Aorta (tissue), 5 donors: ENCODE measurements around the gene MYCT1. TPM values are rescaled to one million over a fixed set of nuclear protein-coding genes. Genes with fewer than 3 reads are reported as not detected.

Experiments used
- ATAC-seq: fragments of 200-7000 bp; cut with Tn5 transposase; one replicate; pipeline ENCODE4 v1.9.1; 2022; ENCODE audit warnings: moderate library complexity; ENCODE audit not compliant: low FRiP score
- DNase-seq, 2 donors: peaks; one replicate each; pipeline ENCODE4 v3.0.0-alpha.2; 2020
- H3K27ac ChIP-seq, 2 donors: one replicate each; pipeline ENCODE4 v1.5.1; 2013; ENCODE audit warnings: low read length in 2 of 2, mild to moderate bottlenecking in 2 of 2, moderate library complexity in 2 of 2, control low read depth in 1 of 2, inconsistent platforms in 1 of 2, low read depth in 1 of 2
- H3K27me3 ChIP-seq, 2 donors: one replicate each; pipeline ENCODE4 v1.6.1; 2013; ENCODE audit warnings: control low read depth in 1 of 2, low read length in 1 of 2, mild to moderate bottlenecking in 1 of 2, moderate library complexity in 1 of 2; ENCODE audit not compliant: insufficient read depth in 2 of 2, control insufficient read depth in 1 of 2
- H3K36me3 ChIP-seq, 2 donors: one replicate each; pipeline ENCODE4 v1.6.1; 2013; ENCODE audit warnings: control low read depth in 1 of 2, low read length in 1 of 2, mild to moderate bottlenecking in 1 of 2; ENCODE audit not compliant: insufficient read depth in 2 of 2, control insufficient read depth in 1 of 2
- H3K4me1 ChIP-seq, 2 donors: one replicate each; pipeline ENCODE4 v1.6.1; 2013; ENCODE audit warnings: low read length in 2 of 2, control low read depth in 1 of 2, mild to moderate bottlenecking in 1 of 2, moderate library complexity in 1 of 2; ENCODE audit not compliant: insufficient read depth in 2 of 2, control insufficient read depth in 1 of 2
- H3K4me3 ChIP-seq, 2 donors: one replicate each; pipeline ENCODE4 v1.5.1; 2013; ENCODE audit warnings: low read length in 2 of 2, control low read depth in 1 of 2, mild to moderate bottlenecking in 1 of 2
- H3K9me3 ChIP-seq: one replicate; pipeline ENCODE4 v1.6.1; 2013; ENCODE audit warnings: mild to moderate bottlenecking, low read length; ENCODE audit not compliant: control insufficient read depth
- WGBS, 2 donors: extraction: QIAGEN DNeasy Blood & Tissue Kit; methylation state at CpG; one replicate each; pipeline ENCODE4 v1.1.7; 2013; 5-methylcytosine and 5-hydroxymethylcytosine counted together
- intact Hi-C, 2 donors: fragments of 100-400 bp; cut with DNase I; formaldehyde crosslinking; loops; one replicate each; pipeline versions ENCODE4 v1.14.2 to v1.15.0; 2022
- polyA plus RNA-seq, 2 donors: library from polyadenylated mRNA; stranded (reverse); fragments of 200-250 nt; gene quantifications; one replicate each; pipeline ENCODE4 v1.2.3, GENCODE V29; 2013
- total RNA-seq, 2 donors: library from RNA; stranded (reverse); fragmentation: NEBNext Ultra II Directional; extraction: Animal tissue kit (Norgen Biotek cat#: 25700); gene quantifications; one replicate each; pipeline ENCODE4 v1.2.1, GENCODE V29; 2021
- donor health status: healthy with polysubstance abuse.
- donor health status: Bipolar disorder and iron deficiency.
- donor health status: DM: no; HTN: no; CAD: no.
- donor health status: DM: no; HTN: no; CAD: no.
- donor health status: DM: yes; HTN: yes; CAD: no.

The MYCT1 gene
- total and polyA plus RNA-seq, 4 donors: 0.59 to 20.1 (median 7.0) TPM

DNA sequence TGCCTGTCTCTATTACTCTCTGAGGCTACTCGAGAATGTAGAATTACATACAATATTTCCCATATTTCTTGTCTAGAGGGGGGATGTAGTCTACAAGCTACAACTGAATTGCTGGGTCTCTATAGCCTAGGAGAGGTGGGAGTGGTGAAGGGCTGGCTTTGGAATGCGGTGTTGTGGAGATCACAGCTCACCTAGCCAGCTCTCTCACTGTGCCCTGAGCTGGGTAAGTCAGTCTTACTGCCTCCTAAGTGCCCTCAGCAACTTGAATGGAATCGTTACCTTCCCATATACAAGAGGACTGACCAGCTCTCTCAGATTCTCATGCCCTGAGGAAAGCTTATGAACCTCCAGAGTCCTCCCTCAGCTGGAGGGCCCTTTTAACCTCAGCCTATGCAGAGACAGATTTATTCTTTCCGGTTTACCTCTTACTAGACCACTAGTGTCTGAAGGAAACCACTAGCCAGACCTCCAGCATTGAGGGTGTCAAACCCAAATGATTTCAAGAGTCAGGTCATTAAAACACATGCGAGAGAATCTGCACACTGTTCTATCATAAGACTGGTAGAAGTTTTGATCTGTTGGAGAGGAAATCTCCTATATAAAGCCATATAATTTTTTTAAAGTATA, 73.5 kb downstream of the MYCT1 start:
- Histone ChIP-seq H3K9me3 (no peaks in the 10 kb centered on the region), H3K36me3 (no peaks in the 10 kb centered on the region), H3K4me1 (no peaks in the 10 kb centered on the region), H3K27ac (no peak overlapping the region), H3K4me3 (no peak overlapping the region), H3K27me3 (no peaks in the 10 kb centered on the region)
- intact Hi-C loops: no loop called here
- ATAC-seq (no peak), DNase-seq (no peak)
- WGBS, 2 donors: 66 to 69% methylated on average over 5 of the region's 5 CpGs

Other genes with a start within 250 kb of the MYCT1 start
- gene SYNE1, start 60.5 kb upstream of the MYCT1 start, total RNA-seq: 100 to 1,000 TPM; 324 to 356 TPM
- 100 to 1,000 TPM in 1 of 2 donors, 10 to 100 TPM in 1; 54.3 to 118 TPM for gene SYNE1, start 60.5 kb upstream of the MYCT1 start, polyA plus RNA-seq
- gene VIP, start 52.9 kb downstream of the MYCT1 start, total RNA-seq: 1 to 10 TPM in 1 of 2 donors, under 1 TPM in 1; 0.78 to 1.5 TPM
- gene VIP, start 52.9 kb downstream of the MYCT1 start, polyA plus RNA-seq: under 1 TPM in 1 of 2 donors, not detected in 1; 0.38 TPM